GM10266 (cell line): Measurements from ENCODE around the gene BABAM2.
"Not testable (repeated sequence)": the region's sequence is repeated elsewhere in the genome, so short reads cannot be mapped to it uniquely, and the experiment has no call there.

Source experiments
- DNase-seq: peaks from one replicate; pipeline ENCODE4 v3.0.0; 2012; ENCODE audit errors: extremely low spot score
- TF ChIP-seq, protein P1 (sequence below): IDR thresholded peaks from 2 replicates; pipeline ENCODE4 v1.5.1; 2012; ENCODE audit warnings: mild to moderate bottlenecking, low read depth; ENCODE audit not compliant: control insufficient read depth, insufficient read depth; ENCODE audit errors: missing control alignments

Gene BABAM2

DNA sequence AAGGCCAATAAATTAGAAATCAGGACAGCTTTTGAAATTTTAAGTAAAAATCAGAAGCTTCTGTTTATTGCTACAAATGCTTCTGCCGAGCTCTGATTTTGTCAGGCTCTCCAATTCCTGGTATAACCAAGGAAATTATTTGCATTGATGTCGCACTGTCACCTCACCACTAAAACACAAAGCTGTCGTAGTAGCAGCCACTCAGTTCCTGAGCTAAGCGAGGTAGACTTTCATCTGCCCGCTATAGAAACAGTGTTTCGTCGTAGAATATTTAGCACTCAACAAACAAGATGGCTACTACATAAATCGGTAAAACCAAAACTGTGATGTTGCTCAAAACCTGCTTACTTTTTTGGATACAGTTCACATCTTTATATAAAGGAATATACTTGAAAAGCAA lies 360.8 kb downstream of the BABAM2 start:
- DNase-seq = no peak
- TF ChIP-seq, protein P1, sequence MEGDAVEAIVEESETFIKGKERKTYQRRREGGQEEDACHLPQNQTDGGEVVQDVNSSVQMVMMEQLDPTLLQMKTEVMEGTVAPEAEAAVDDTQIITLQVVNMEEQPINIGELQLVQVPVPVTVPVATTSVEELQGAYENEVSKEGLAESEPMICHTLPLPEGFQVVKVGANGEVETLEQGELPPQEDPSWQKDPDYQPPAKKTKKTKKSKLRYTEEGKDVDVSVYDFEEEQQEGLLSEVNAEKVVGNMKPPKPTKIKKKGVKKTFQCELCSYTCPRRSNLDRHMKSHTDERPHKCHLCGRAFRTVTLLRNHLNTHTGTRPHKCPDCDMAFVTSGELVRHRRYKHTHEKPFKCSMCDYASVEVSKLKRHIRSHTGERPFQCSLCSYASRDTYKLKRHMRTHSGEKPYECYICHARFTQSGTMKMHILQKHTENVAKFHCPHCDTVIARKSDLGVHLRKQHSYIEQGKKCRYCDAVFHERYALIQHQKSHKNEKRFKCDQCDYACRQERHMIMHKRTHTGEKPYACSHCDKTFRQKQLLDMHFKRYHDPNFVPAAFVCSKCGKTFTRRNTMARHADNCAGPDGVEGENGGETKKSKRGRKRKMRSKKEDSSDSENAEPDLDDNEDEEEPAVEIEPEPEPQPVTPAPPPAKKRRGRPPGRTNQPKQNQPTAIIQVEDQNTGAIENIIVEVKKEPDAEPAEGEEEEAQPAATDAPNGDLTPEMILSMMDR = no peak

DNA sequence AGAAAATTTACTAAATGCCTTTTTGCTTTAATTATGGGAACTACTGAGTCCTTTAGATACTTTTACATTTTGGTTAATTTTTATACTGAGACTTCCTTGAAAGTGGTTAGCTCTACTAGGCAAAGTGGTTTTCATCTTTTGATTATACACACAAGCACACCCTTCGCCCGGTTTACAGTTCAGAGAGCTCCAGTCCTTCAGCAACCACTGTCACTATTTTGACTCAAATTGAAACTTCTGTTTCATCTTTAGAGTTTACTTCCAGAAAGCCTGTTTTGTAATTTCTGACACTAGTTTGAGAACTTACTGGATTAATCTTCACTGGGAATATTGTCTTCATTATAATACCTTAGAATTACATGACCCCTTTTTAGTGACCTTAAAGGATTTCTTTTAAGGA lies 361.8 kb downstream of the BABAM2 start:
- peak; percentile 30 for DNase-seq
- TF ChIP-seq, protein P1 = no peak

DNA sequence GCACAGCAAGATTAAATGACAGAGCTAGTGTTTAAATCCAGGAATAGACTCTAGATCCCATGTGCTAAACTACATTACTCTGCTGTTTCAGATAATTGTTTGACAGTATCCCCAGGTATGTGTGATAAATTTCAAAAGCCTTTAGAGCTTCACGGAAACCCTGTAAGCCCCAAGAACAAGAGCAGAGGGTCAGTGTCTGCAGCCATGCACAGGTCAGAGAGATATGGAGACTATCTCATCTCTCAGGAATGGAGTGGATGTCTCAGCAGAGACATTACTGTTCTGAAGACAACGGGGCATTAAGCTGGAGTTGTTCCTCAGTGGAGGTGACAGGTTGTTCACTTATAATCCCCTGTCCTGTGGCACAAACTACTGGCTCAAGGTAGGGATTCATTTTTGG lies 363.0 kb downstream of the BABAM2 start:
- TF ChIP-seq, protein P1 = no peak
- no peak for DNase-seq

DNA sequence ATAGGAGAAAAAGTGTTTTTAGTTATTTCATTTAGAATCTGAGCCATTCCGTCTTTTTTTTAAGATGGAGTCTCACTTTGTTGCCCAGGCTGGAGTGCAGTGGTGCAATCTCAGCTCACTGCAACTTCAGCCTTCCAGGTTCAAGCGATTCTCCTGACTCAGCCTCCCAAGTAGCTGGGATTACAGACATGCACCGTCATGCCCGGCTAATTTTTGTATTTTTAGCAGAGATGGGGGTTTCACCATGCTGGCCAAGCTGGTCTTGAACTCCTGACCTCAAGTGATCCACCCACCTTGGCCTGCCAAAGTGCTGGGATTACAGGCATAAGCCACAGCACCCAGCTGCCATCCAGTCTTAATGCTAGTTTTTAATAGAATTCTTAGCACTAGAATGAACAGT lies 364.7 kb downstream of the BABAM2 start:
- not testable (repeated sequence) for DNase-seq

DNA sequence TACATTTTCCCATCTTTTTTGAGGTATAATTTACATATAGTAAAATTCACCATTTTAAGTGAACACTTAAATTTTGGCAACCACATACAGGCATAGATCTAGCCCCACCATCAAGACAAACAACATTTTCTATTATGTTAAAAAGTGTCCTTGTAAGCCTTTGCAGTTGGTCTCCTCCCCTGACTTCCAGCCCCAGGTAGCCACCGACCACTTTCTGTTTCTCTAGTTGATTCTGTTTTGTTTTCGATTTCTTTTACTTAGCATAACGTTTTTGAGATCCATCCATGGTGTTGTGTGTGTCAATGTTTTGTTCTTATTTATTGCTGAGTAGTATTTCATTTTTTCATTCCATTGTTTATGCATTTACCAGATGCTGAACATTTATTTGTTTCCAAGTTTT lies 366.7 kb downstream of the BABAM2 start:
- TF ChIP-seq, protein P1 = no peak

DNA sequence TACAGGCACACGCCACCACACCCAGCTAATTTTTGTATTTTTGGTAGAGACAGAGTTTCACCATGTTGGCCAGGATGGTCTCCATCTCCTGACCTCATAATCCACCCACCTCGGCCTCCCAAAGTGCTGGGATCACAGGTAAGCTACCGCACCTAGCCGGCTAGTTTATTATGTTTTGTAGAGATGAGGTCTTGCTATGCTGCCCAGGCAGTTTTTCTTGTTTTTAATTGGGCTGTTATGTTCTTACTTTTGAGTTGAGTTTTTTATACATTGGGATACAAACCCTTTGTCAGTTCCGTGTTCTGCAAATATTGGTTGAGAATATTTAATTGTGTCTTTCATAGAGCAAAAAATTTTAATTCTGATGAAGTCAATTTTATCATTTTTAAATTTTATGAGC lies 368.7 kb downstream of the BABAM2 start:
- not testable (repeated sequence) for DNase-seq

More for the DNA sequence above, 366.7 kb downstream of the BABAM2 start:
- DNase-seq = no peak

DNA sequence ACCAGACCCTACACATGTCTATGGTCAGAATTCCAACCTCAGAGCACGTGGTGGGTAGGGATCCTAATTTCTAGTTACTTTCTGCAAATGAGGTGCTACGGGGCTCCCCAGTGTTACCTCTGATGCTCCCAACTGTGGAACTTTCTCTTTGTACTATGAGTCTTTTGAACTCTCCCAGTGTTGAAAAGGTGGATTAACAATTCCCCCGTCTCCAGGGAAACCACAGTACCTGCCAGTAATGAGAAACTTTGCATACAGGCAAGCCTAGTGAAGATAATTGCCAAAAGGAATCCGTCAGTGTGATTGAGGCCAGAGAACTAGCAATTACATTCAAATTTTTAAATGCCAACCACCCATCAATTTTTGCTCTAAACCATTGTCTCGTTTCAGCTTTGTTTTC lies 373.2 kb downstream of the BABAM2 start:
- TF ChIP-seq, protein P1 = no peak
- DNase-seq = no peak

DNA sequence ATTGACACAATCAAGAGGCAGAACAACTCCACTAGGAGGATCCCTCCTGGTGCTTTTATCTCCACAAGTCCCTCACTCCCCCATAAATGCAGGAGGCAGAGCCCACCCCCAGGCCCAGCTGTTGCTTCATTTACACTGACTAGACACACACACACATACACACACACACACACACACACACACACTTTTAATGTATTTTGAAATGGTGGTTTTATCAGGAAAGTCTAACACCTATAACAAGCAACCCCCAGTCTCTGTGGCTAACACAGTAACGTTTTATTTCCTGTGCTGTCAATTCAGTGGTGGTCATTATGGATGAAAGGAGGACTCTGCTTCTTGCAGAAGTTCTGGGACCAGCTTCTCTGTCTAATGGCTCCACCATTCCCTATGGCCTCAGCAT lies 376.8 kb downstream of the BABAM2 start:
- TF ChIP-seq, protein P1 = no peak
- DNase-seq = no peak
